Measurements from ENCODE around the gene ATP2B2. TPM values are rescaled to one million over a fixed set of nuclear protein-coding genes. Genes with fewer than 3 reads are reported as not detected.

The ATP2B2 gene
- total and polyA plus RNA-seq, 2 experiments from 2014 or later, result 0.42 to 0.63 TPM

DNA sequence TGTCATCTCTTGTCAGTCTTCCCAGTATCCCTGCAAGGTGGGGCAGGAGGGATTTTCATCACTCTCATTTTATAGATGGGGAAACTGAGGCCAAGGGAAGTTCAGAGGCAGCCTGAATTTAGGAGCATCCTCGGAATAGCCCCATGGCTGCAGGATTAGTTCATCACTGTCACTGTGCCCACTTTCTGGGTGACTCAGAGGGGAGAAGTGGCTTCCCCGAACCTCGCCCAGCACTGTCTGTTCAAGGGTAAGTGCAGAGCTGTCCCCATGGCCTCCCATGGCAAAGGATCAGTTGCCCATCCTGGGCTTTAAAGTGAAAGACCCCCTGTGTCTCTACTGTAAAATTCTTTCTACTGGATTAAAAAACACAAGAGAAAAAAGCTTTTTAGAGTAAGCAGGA, 124.5 kb downstream of the ATP2B2 start:
- no peaks in the 10 kb centered on the region for H3K36me3 ChIP-seq (ENCODE audit: insufficient read depth)
- H3K79me2 ChIP-seq (replicated peaks; ENCODE audit: insufficient read depth), result no peaks in the 10 kb centered on the region
- Mint-ChIP-seq H3K4me3 (no peak overlapping the region), H3K36me3 (ENCODE audit: low read depth) (no peaks in the 10 kb centered on the region), H3K9me3 (peaks cover 4% of the 10 kb centered on the region; the same call in 2 of the 3 replicates), H3K27ac (no peak overlapping the region), H3K4me1 (peaks cover 17% of the 10 kb centered on the region), H3K27me3 (ENCODE audit: insufficient read depth, low read depth, poor library complexity) (peaks cover 8% of the 10 kb centered on the region)
- H4K20me1 ChIP-seq (replicated peaks; ENCODE audit: insufficient read depth), result no peaks in the 10 kb centered on the region
- H3K4me1 ChIP-seq (ENCODE audit: insufficient read depth), result no peaks in the 10 kb centered on the region
- H3F3A ChIP-seq (replicated peaks; ENCODE audit: low read depth), result no peaks in the 10 kb centered on the region
- DNase-seq (ENCODE audit: low spot score) (no peak), ATAC-seq (no peak)
- TF ChIP-seq ZNF331 (CRISPR knock-in tag; IDR thresholded peaks at IDR 0.05; ENCODE audit: low read depth), result no peak
- H3K4me3 ChIP-seq, result no peak overlapping the region
- peaks cover 2% of the 10 kb centered on the region; the same call in 1 of the 2 replicates for H3K9me2 ChIP-seq (ENCODE audit: insufficient read depth)
- H3K4me2 ChIP-seq, result no peak overlapping the region
- H3K27ac ChIP-seq (ENCODE audit: low read depth), result no peak overlapping the region
- H3K27me3 ChIP-seq (ENCODE audit: insufficient read depth), result no peaks in the 10 kb centered on the region
- no peak overlapping the region for H2AFZ ChIP-seq

DNA sequence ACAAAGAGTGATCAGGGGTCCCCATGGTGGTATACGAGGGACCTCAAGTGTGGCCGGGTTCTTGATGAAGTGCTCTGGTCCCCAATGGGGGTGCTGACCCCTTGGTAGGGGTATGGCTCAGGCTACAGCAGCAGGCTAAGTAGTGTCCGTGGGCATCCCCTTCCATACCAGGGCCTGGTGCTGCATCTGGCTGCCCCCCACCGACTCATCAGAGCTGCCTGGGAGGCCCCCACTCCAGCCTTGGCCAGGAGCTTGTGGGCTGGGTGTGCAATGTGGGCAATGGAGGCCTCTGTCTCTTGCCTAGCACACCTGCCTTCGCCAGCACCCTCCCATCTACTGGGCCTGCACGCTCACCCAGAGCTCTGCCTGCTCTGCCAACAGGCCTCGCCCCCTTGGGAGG, 125.4 kb downstream of the ATP2B2 start:
- no peaks in the 10 kb centered on the region for H3F3A ChIP-seq (replicated peaks; ENCODE audit: low read depth)
- ATAC-seq (no peak), DNase-seq (ENCODE audit: low spot score) (no peak)
- Mint-ChIP-seq H3K4me1 (peaks cover 18% of the 10 kb centered on the region), H3K27ac (no peak overlapping the region), H3K4me3 (no peak overlapping the region), H3K36me3 (ENCODE audit: low read depth) (no peaks in the 10 kb centered on the region), H3K27me3 (ENCODE audit: insufficient read depth, low read depth, poor library complexity) (peaks cover 8% of the 10 kb centered on the region), H3K9me3 (no peaks in the 10 kb centered on the region)
- H3K27me3 ChIP-seq (ENCODE audit: insufficient read depth), result no peaks in the 10 kb centered on the region
- H3K9me2 ChIP-seq (ENCODE audit: insufficient read depth), result no peaks in the 10 kb centered on the region
- no peaks in the 10 kb centered on the region for H3K79me2 ChIP-seq (replicated peaks; ENCODE audit: insufficient read depth)
- no peak overlapping the region for H3K4me3 ChIP-seq
- H3K27ac ChIP-seq (ENCODE audit: low read depth), result no peak overlapping the region
- H2AFZ ChIP-seq, result no peak overlapping the region
- H4K20me1 ChIP-seq (replicated peaks; ENCODE audit: insufficient read depth), result no peaks in the 10 kb centered on the region
- no peak overlapping the region for H3K4me2 ChIP-seq
- TF ChIP-seq NANOG (IDR thresholded peaks at IDR 0.05; ENCODE audit: borderline replicate concordance) (no peak), JUNB (IDR thresholded peaks at IDR 0.05; ENCODE audit: unreplicated experiment) (no peak)
- TF ChIP-seq, protein P1, sequence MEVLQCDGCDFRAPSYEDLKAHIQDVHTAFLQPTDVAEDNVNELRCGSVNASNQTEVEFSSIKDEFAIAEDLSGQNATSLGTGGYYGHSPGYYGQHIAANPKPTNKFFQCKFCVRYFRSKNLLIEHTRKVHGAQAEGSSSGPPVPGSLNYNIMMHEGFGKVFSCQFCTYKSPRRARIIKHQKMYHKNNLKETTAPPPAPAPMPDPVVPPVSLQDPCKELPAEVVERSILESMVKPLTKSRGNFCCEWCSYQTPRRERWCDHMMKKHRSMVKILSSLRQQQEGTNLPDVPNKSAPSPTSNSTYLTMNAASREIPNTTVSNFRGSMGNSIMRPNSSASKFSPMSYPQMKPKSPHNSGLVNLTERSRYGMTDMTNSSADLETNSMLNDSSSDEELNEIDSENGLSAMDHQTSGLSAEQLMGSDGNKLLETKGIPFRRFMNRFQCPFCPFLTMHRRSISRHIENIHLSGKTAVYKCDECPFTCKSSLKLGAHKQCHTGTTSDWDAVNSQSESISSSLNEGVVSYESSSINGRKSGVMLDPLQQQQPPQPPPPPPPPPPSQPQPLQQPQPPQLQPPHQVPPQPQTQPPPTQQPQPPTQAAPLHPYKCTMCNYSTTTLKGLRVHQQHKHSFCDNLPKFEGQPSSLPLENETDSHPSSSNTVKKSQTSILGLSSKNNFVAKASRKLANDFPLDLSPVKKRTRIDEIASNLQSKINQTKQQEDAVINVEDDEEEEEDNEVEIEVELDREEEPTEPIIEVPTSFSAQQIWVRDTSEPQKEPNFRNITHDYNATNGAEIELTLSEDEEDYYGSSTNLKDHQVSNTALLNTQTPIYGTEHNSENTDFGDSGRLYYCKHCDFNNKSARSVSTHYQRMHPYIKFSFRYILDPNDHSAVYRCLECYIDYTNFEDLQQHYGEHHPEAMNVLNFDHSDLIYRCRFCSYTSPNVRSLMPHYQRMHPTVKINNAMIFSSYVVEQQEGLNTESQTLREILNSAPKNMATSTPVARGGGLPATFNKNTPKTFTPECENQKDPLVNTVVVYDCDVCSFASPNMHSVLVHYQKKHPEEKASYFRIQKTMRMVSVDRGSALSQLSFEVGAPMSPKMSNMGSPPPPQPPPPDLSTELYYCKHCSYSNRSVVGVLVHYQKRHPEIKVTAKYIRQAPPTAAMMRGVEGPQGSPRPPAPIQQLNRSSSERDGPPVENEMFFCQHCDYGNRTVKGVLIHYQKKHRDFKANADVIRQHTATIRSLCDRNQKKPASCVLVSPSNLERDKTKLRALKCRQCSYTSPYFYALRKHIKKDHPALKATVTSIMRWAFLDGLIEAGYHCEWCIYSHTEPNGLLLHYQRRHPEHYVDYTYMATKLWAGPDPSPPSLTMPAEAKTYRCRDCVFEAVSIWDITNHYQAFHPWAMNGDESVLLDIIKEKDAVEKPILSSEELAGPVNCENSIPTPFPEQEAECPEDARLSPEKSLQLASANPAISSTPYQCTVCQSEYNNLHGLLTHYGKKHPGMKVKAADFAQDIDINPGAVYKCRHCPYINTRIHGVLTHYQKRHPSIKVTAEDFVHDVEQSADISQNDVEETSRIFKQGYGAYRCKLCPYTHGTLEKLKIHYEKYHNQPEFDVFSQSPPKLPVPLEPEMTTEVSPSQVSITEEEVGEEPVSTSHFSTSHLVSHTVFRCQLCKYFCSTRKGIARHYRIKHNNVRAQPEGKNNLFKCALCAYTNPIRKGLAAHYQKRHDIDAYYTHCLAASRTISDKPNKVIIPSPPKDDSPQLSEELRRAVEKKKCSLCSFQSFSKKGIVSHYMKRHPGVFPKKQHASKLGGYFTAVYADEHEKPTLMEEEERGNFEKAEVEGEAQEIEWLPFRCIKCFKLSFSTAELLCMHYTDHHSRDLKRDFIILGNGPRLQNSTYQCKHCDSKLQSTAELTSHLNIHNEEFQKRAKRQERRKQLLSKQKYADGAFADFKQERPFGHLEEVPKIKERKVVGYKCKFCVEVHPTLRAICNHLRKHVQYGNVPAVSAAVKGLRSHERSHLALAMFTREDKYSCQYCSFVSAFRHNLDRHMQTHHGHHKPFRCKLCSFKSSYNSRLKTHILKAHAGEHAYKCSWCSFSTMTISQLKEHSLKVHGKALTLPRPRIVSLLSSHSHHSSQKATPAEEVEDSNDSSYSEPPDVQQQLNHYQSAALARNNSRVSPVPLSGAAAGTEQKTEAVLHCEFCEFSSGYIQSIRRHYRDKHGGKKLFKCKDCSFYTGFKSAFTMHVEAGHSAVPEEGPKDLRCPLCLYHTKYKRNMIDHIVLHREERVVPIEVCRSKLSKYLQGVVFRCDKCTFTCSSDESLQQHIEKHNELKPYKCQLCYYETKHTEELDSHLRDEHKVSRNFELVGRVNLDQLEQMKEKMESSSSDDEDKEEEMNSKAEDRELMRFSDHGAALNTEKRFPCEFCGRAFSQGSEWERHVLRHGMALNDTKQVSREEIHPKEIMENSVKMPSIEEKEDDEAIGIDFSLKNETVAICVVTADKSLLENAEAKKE (CRISPR knock-in tag; IDR thresholded peaks at IDR 0.05), result no peak
- no peaks in the 10 kb centered on the region for H3K36me3 ChIP-seq (ENCODE audit: insufficient read depth)
- no peaks in the 10 kb centered on the region for H3K4me1 ChIP-seq (ENCODE audit: insufficient read depth)

Data from GM23338 (cell line).